ENCODE results near the gene MAP1B.

MAP1B gene

GRCh38 chr5:72256536-72256935, 149.3 kb downstream of the MAP1B start:
- no peak for DNase-seq
